ENCODE data around the gene ABCB8. TPM values are rescaled to one million over a fixed set of nuclear protein-coding genes. Genes with fewer than 3 reads are reported as not detected.
A peak's percentile ranks its signal among the peaks of the same experiment; 100 is the strongest.

ABCB8 gene
- total and polyA plus RNA-seq, 2 of the 4 experiments (the other 2 are of a cell fraction), result 16.3 to 26.8 TPM

GRCh38 chr7:151061213-151062110 lies 33.2 kb downstream of the ABCB8 start:
- no peak overlapping the region for H4K5ac ChIP-seq (ENCODE audit: low read depth, low read length)
- H3K18ac ChIP-seq (ENCODE audit: low read depth, low read length), result no peak overlapping the region; the same call in 1 of the 2 replicates
- peak overlapping the region; percentile 60; the same call in 1 of the 2 replicates for H3K14ac ChIP-seq (replicated peaks; ENCODE audit: low read depth, low read length)
- H4K20me1 ChIP-seq (ENCODE audit: insufficient read depth, low read length), result peaks cover 32% of the 10 kb centered on the region
- peaks cover 28 to 70% of the 10 kb centered on the region in 2 experiments for H3K79me1 ChIP-seq (ENCODE audit: low read depth in 1 of 2, low read length in 2 of 2)
- H3K4me3 ChIP-seq (ENCODE audit: insufficient read depth, low read depth, low read length), result peak overlapping the region; percentile 7; the same call in 1 of the 2 replicates
- no peak overlapping the region for H3K56ac ChIP-seq (ENCODE audit: extremely low read depth, insufficient read depth, low read length)
- H2AK5ac ChIP-seq (ENCODE audit: low read depth, low read length), result peak overlapping the region; percentile 96
- 48% methylated on average over 10 of the region's 33 CpGs; no CpG with 5 or more reads in 1 of the 2 experiments for WGBS, 2 experiments (ENCODE audit: extremely low coverage in 2 of 2, insufficient read length in 1 of 2)
- no peaks in the 10 kb centered on the region for H3K27me3 ChIP-seq (ENCODE audit: control insufficient read depth, insufficient read depth, low read length)
- no peak for DNase-seq
- intact Hi-C loops (cut with micrococcal nuclease), result no loop called here
- no peak overlapping the region for H2BK15ac ChIP-seq (ENCODE audit: low read depth, low read length)
- H3K9ac ChIP-seq (ENCODE audit: low read depth, low read length), result peak overlapping the region; percentile 84
- peak overlapping the region; percentile 95 for H2BK5ac ChIP-seq (ENCODE audit: low read depth, low read length, poor library complexity, severe bottlenecking)
- BruUV-seq (replicated peaks), result no TSS peak
- POLR2A ChIA-PET (ENCODE audit: unreplicated experiment), result interaction anchor here (0.6 kb wide), 1 partner anchor 16 kb away, joined by 5 read pairs; no protein-coding TSS in a partner anchor
- H2AFZ ChIP-seq (replicated peaks; ENCODE audit: low read length, poor library complexity), result peak overlapping the region; percentile 60
- peak overlapping the region; percentile 97 for H3K27ac ChIP-seq (ENCODE audit: insufficient read depth, low read length)
- peak overlapping the region; percentile 35 to 65 for H4K8ac ChIP-seq (ENCODE audit: low read depth in 2 of 2, low read length in 2 of 2)
- H3K4ac ChIP-seq (ENCODE audit: low read depth, low read length), result peak overlapping the region; percentile 89
- H2AK9ac ChIP-seq (replicated peaks; ENCODE audit: low read depth, low read length, poor library complexity), result peak overlapping the region; percentile 100
- H3K4me2 ChIP-seq (ENCODE audit: low read depth, low read length), result peak overlapping the region; percentile 99; the same call in 1 of the 2 replicates
- peak overlapping the region; percentile 56 for H2BK120ac ChIP-seq (ENCODE audit: low read depth, low read length)
- dilution Hi-C loops (cut with HindIII; ENCODE audit: low sequenced_read_pairs, unreplicated experiment), result no loop called here
- CTCF ChIA-PET, result no interaction called here
- no peak for ATAC-seq (ENCODE audit: low read depth)
- peaks cover 21% of the 10 kb centered on the region for H3K36me3 ChIP-seq (ENCODE audit: control insufficient read depth, insufficient read depth, low read length)
- peak overlapping the region; percentile 90; the same call in 1 of the 2 replicates for H3K23ac ChIP-seq (ENCODE audit: low read depth, low read length)
- no peak overlapping the region; the same call in none of the 2 replicates for H4K91ac ChIP-seq (ENCODE audit: insufficient read depth, low read depth, low read length)
- in situ Hi-C loops (cut with MboI; ENCODE audit: low sequenced_read_pairs), result no loop called here
- H3K4me1 ChIP-seq (ENCODE audit: control insufficient read depth, insufficient read depth, low read length), result peaks cover 43% of the 10 kb centered on the region
- no peak overlapping the region for H2BK20ac ChIP-seq (ENCODE audit: low read depth, low read length)
- peaks cover 12% of the 10 kb centered on the region; the same call in 1 of the 2 replicates for H3K9me1 ChIP-seq (ENCODE audit: insufficient read depth, low read length)
- TF ChIP-seq CHD1 (IDR thresholded peaks at IDR 0.05; ENCODE audit: low read depth, low read length), result no peak
- no peak for TF ChIP-seq MAFK (IDR thresholded peaks at IDR 0.05; ENCODE audit: low read depth, low read length)
- no peak for TF ChIP-seq CEBPB (IDR thresholded peaks at IDR 0.05; ENCODE audit: low read depth, low read length)
- no peak for TF ChIP-seq BHLHE40 (IDR thresholded peaks at IDR 0.05; ENCODE audit: low read depth, low read length)
- no peak for TF ChIP-seq RCOR1 (IDR thresholded peaks at IDR 0.05; ENCODE audit: insufficient replicate concordance, low read length)
- TF ChIP-seq POLR2A (IDR thresholded peaks at IDR 0.05; ENCODE audit: low read depth, low read length), result no peak
- TF ChIP-seq FOS (IDR thresholded peaks at IDR 0.05; ENCODE audit: low read depth, low read length), result no peak
- TF ChIP-seq MAZ (IDR thresholded peaks at IDR 0.05; ENCODE audit: borderline replicate concordance, low read depth, low read length), result no peak
- no peak for TF ChIP-seq RFX5 (IDR thresholded peaks at IDR 0.05; ENCODE audit: low read depth, low read length)
- TF ChIP-seq SMC3 (IDR thresholded peaks at IDR 0.05; ENCODE audit: low read depth, low read length), result no peak
- no peak for TF ChIP-seq USF2 (IDR thresholded peaks at IDR 0.05; ENCODE audit: low read depth, low read length)
- no peaks in the 10 kb centered on the region for H3K9me3 ChIP-seq (ENCODE audit: control insufficient read depth, insufficient read depth, low read length)
